Mononuclear cell (primary cell): ENCODE measurements around the gene GRIA4. TPM values are rescaled to one million over a fixed set of nuclear protein-coding genes. Genes with fewer than 3 reads are reported as not detected.
"Not testable (repeated sequence)": the region's sequence is repeated elsewhere in the genome, so short reads cannot be mapped to it uniquely, and the experiment has no call there.

ENCODE experiments used
- H3K27me3 ChIP-seq: 2 replicates; pipeline ENCODE4 v1.6.0; 2011; ENCODE audit warnings: low read length, control low read depth; ENCODE audit not compliant: insufficient read depth
- H3K4me1 ChIP-seq: 2 replicates; pipeline ENCODE4 v1.5.1; 2011; ENCODE audit warnings: mild to moderate bottlenecking, low read length, control low read depth; ENCODE audit not compliant: insufficient read depth
- H3K4me3 ChIP-seq: 2 replicates; pipeline ENCODE4 v1.5.1; 2011; ENCODE audit warnings: mild to moderate bottlenecking, low read length, moderate library complexity
- H3K9me3 ChIP-seq: 2 replicates; pipeline ENCODE4 v1.5.1; 2011; ENCODE audit warnings: low read depth, mild to moderate bottlenecking, control low read depth, low read length
- total RNA-seq: library from RNA; depleted of rRNA; stranded (reverse); fragments of >200 nt; gene quantifications from one replicate; pipeline ENCODE4 v1.2.3, GENCODE V29; 2012

Gene GRIA4
- total RNA-seq, 1 donor = not detected

- no peaks in the 10 kb centered on the region for H3K9me3 ChIP-seq
- H3K4me3 ChIP-seq = no peak overlapping the region
- H3K27me3 ChIP-seq = no peaks in the 10 kb centered on the region
- no peaks in the 10 kb centered on the region for H3K4me1 ChIP-seq
Observed at GRCh38 chr11:105720096-105720495, 110.2 kb downstream of the GRIA4 start.

- Histone ChIP-seq H3K27me3 (no peaks in the 10 kb centered on the region), H3K4me1 (no peaks in the 10 kb centered on the region), H3K9me3 (no peaks in the 10 kb centered on the region), H3K4me3 (no peak overlapping the region)
Observed at GRCh38 chr11:105723269-105723668, 113.4 kb downstream of the GRIA4 start.

- no peaks in the 10 kb centered on the region for H3K27me3 ChIP-seq
- no peaks in the 10 kb centered on the region for H3K4me1 ChIP-seq
- no peaks in the 10 kb centered on the region for H3K9me3 ChIP-seq
- H3K4me3 ChIP-seq = no peak overlapping the region
Observed at GRCh38 chr11:105732611-105733010, 122.7 kb downstream of the GRIA4 start.

- H3K4me3 ChIP-seq = no peak overlapping the region
- H3K27me3 ChIP-seq = no peaks in the 10 kb centered on the region
- no peaks in the 10 kb centered on the region for H3K4me1 ChIP-seq
- no peaks in the 10 kb centered on the region for H3K9me3 ChIP-seq
Observed at GRCh38 chr11:105734426-105734825, 124.6 kb downstream of the GRIA4 start.

GRCh38 chr11:105738251-105738650 is 128.4 kb downstream of the GRIA4 start:
- no peaks in the 10 kb centered on the region for H3K27me3 ChIP-seq
- no peaks in the 10 kb centered on the region for H3K9me3 ChIP-seq
- H3K4me3 ChIP-seq = no peak overlapping the region
- H3K4me1 ChIP-seq = no peaks in the 10 kb centered on the region

GRCh38 chr11:105738986-105739795 is 129.3 kb downstream of the GRIA4 start:
- H3K4me1 ChIP-seq = no peaks in the 10 kb centered on the region
- no peaks in the 10 kb centered on the region for H3K9me3 ChIP-seq
- H3K27me3 ChIP-seq = no peaks in the 10 kb centered on the region
- H3K4me3 ChIP-seq = no peak overlapping the region

GRCh38 chr11:105740164-105740903 is 130.5 kb downstream of the GRIA4 start:
- Histone ChIP-seq H3K27me3 (no peaks in the 10 kb centered on the region), H3K4me3 (no peak overlapping the region), H3K4me1 (no peaks in the 10 kb centered on the region), H3K9me3 (no peaks in the 10 kb centered on the region)

- Histone ChIP-seq H3K27me3 (no peaks in the 10 kb centered on the region), H3K4me3 (no peak overlapping the region), H3K9me3 (no peaks in the 10 kb centered on the region), H3K4me1 (no peaks in the 10 kb centered on the region)
Observed at GRCh38 chr11:105741488-105742020, 131.7 kb downstream of the GRIA4 start.

GRCh38 chr11:105754260-105754659 is 144.4 kb downstream of the GRIA4 start:
- Histone ChIP-seq H3K4me3 (no peak overlapping the region), H3K9me3 (no peaks in the 10 kb centered on the region), H3K27me3 (no peaks in the 10 kb centered on the region), H3K4me1 (no peaks in the 10 kb centered on the region)

GRCh38 chr11:105754716-105755115 is 144.8 kb downstream of the GRIA4 start:
- H3K4me3 ChIP-seq = no peak overlapping the region
- H3K9me3 ChIP-seq = no peaks in the 10 kb centered on the region
- no peaks in the 10 kb centered on the region for H3K4me1 ChIP-seq
- H3K27me3 ChIP-seq = no peaks in the 10 kb centered on the region

- Histone ChIP-seq H3K9me3 (no peaks in the 10 kb centered on the region), H3K4me3 (no peak overlapping the region), H3K27me3 (no peaks in the 10 kb centered on the region), H3K4me1 (no peaks in the 10 kb centered on the region)
Observed at GRCh38 chr11:105757107-105757506, 147.2 kb downstream of the GRIA4 start.

- Histone ChIP-seq H3K9me3 (no peaks in the 10 kb centered on the region), H3K27me3 (no peaks in the 10 kb centered on the region), H3K4me3 (no peak overlapping the region)
Observed at GRCh38 chr11:105763594-105763993, 153.7 kb downstream of the GRIA4 start.

GRCh38 chr11:105767931-105768330 is 158.1 kb downstream of the GRIA4 start:
- no peak overlapping the region for H3K4me3 ChIP-seq
- H3K4me1 ChIP-seq = no peaks in the 10 kb centered on the region
- H3K27me3 ChIP-seq = no peaks in the 10 kb centered on the region
- no peaks in the 10 kb centered on the region for H3K9me3 ChIP-seq

More at GRCh38 chr11:105763594-105763993, 153.7 kb downstream of the GRIA4 start:
- H3K4me1 ChIP-seq = no peaks in the 10 kb centered on the region

GRCh38 chr11:105769627-105770026 is 159.8 kb downstream of the GRIA4 start:
- Histone ChIP-seq H3K4me1 (no peaks in the 10 kb centered on the region), H3K9me3 (no peaks in the 10 kb centered on the region), H3K27me3 (no peaks in the 10 kb centered on the region), H3K4me3 (no peak overlapping the region)

GRCh38 chr11:105773452-105773851 is 163.6 kb downstream of the GRIA4 start:
- H3K27me3 ChIP-seq, H3K9me3 ChIP-seq, H3K4me1 ChIP-seq, H3K4me3 ChIP-seq: not testable (repeated sequence)
